ENCODE data around the gene ABHD14A.

The ABHD14A gene

GRCh38 chr3:51962854-51963530 lies 11.9 kb upstream of the ABHD14A start:
- Histone ChIP-seq H3K4me3 (ENCODE audit: low read length) (no peak overlapping the region), H3K27me3 (ENCODE audit: low read depth, low read length) (no peaks in the 10 kb centered on the region), H2AFZ (ENCODE audit: low read depth, low read length) (no peak overlapping the region), H3K27ac (ENCODE audit: low read length) (no peak overlapping the region), H4K20me1 (ENCODE audit: insufficient read depth, low read length) (no peaks in the 10 kb centered on the region), H3K9ac (ENCODE audit: low read length) (no peak overlapping the region), H3K79me2 (ENCODE audit: low read length) (no peaks in the 10 kb centered on the region), H3K36me3 (replicated peaks; ENCODE audit: low read depth, low read length) (no peaks in the 10 kb centered on the region), H3K4me2 (ENCODE audit: low read length) (no peak overlapping the region), H3K4me1 (ENCODE audit: low read length) (peaks cover 8% of the 10 kb centered on the region), H3K9me3 (ENCODE audit: insufficient read depth, low read length) (no peaks in the 10 kb centered on the region)
- TF ChIP-seq EZH2phosphoT487 (IDR thresholded peaks at IDR 0.05; ENCODE audit: low read depth): no peak
- no peak for TF ChIP-seq CTCF (IDR thresholded peaks at IDR 0.05; ENCODE audit: low read depth, low read length)

GRCh38 chr3:51963951-51964451 lies 10.9 kb upstream of the ABHD14A start:
- no peaks in the 10 kb centered on the region for H3K79me2 ChIP-seq (ENCODE audit: low read length)
- H3K27me3 ChIP-seq (ENCODE audit: low read depth, low read length): no peaks in the 10 kb centered on the region
- H3K36me3 ChIP-seq (replicated peaks; ENCODE audit: low read depth, low read length): no peaks in the 10 kb centered on the region
- no peaks in the 10 kb centered on the region for H3K9me3 ChIP-seq (ENCODE audit: insufficient read depth, low read length)
- peaks cover 13% of the 10 kb centered on the region for H3K4me1 ChIP-seq (ENCODE audit: low read length)
- no peaks in the 10 kb centered on the region for H4K20me1 ChIP-seq (ENCODE audit: insufficient read depth, low read length)
- H3K4me3 ChIP-seq (ENCODE audit: low read length): no peak overlapping the region
- no peak for TF ChIP-seq EZH2phosphoT487 (IDR thresholded peaks at IDR 0.05; ENCODE audit: low read depth)
- no peak for TF ChIP-seq CTCF (IDR thresholded peaks at IDR 0.05; ENCODE audit: low read depth, low read length)
- H3K9ac ChIP-seq (ENCODE audit: low read length): no peak overlapping the region
- no peak overlapping the region for H2AFZ ChIP-seq (ENCODE audit: low read depth, low read length)
- no peak overlapping the region for H3K4me2 ChIP-seq (ENCODE audit: low read length)
- H3K27ac ChIP-seq (ENCODE audit: low read length): no peak overlapping the region

- H3K79me2 ChIP-seq (ENCODE audit: low read length): no peaks in the 10 kb centered on the region
- no peaks in the 10 kb centered on the region for H3K9me3 ChIP-seq (ENCODE audit: insufficient read depth, low read length)
- no peaks in the 10 kb centered on the region for H4K20me1 ChIP-seq (ENCODE audit: insufficient read depth, low read length)
- H3K4me3 ChIP-seq (ENCODE audit: low read length): no peak overlapping the region
- no peak overlapping the region for H3K27ac ChIP-seq (ENCODE audit: low read length)
- no peaks in the 10 kb centered on the region for H3K27me3 ChIP-seq (ENCODE audit: low read depth, low read length)
- H3K36me3 ChIP-seq (replicated peaks; ENCODE audit: low read depth, low read length): no peaks in the 10 kb centered on the region
- no peak overlapping the region for H2AFZ ChIP-seq (ENCODE audit: low read depth, low read length)
- no peak overlapping the region for H3K9ac ChIP-seq (ENCODE audit: low read length)
- H3K4me1 ChIP-seq (ENCODE audit: low read length): peaks cover 13% of the 10 kb centered on the region
- H3K4me2 ChIP-seq (ENCODE audit: low read length): no peak overlapping the region
- TF ChIP-seq CTCF (IDR thresholded peaks at IDR 0.05; ENCODE audit: low read depth, low read length): no peak
- no peak for TF ChIP-seq EZH2phosphoT487 (IDR thresholded peaks at IDR 0.05; ENCODE audit: low read depth)
Observed at GRCh38 chr3:51964521-51964920, 10.3 kb upstream of the ABHD14A start.

GRCh38 chr3:51966016-51966415 lies 8.8 kb upstream of the ABHD14A start:
- Histone ChIP-seq H3K27me3 (ENCODE audit: low read depth, low read length) (no peaks in the 10 kb centered on the region), H3K9ac (ENCODE audit: low read length) (no peak overlapping the region), H3K4me2 (ENCODE audit: low read length) (peak overlapping the region; percentile 97), H3K4me3 (ENCODE audit: low read length) (peak overlapping the region; percentile 88), H3K36me3 (replicated peaks; ENCODE audit: low read depth, low read length) (peaks cover 5% of the 10 kb centered on the region), H3K79me2 (ENCODE audit: low read length) (no peaks in the 10 kb centered on the region), H3K9me3 (ENCODE audit: insufficient read depth, low read length) (no peaks in the 10 kb centered on the region), H2AFZ (ENCODE audit: low read depth, low read length) (no peak overlapping the region), H4K20me1 (ENCODE audit: insufficient read depth, low read length) (no peaks in the 10 kb centered on the region), H3K27ac (ENCODE audit: low read length) (no peak overlapping the region), H3K4me1 (ENCODE audit: low read length) (peaks cover 13% of the 10 kb centered on the region)
- TF ChIP-seq CTCF (IDR thresholded peaks at IDR 0.05; ENCODE audit: low read depth, low read length): no peak
- no peak for TF ChIP-seq EZH2phosphoT487 (IDR thresholded peaks at IDR 0.05; ENCODE audit: low read depth)

All from OCI-LY3 (cell line).